A204.1 (cell line): ENCODE measurements around the gene PXYLP1.

ENCODE experiments used
- FAIRE-seq: peaks from 2 replicates; lab custom pipeline; 2012; peaks lifted over from hg19 to GRCh38; lab: Jason Lieb, UNC

PXYLP1 gene

GRCh38 chr3:141228395-141228794, 3.2 kb upstream of the PXYLP1 start:
- no peak for FAIRE-seq

DNA sequence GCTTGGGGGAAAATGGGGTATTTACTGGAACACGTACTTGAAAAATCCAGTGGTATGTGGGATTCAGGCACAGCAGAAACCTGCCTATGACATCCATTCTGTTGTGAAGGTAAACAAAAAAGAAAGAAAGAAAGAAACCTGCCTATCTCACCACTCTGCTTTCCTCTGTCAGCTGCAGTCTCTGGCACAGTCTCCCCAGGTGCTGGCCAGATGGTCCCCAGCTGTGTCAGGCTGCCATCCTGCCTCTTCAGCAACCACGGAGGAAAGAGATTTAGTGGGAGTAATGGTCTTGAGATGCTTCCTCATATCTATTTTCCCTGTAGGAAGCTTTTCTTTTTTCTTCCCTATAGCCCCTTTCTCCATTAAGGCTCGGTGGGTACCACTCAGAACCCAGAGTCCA, 2.5 kb upstream of the PXYLP1 start:
- FAIRE-seq, result no peak

DNA sequence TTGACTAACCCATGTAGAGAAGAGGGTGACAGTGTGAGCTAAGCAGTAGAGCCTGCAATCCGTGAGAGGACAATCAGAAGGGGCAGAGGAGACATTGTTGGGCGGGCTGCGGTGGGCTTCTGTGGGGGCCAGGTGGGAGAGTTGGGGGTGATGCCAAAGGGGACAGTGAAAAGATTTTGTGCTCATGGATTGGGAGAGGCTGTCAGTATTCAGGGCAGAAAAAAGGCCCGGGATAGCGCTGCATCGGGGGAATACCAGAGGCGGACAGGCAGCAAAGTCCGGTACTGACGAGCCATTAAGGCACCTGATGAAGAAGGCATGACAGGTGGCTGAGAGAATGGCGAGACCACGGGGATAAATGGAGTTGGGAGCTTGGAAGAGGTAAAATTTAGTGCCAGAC, 1.3 kb upstream of the PXYLP1 start:
- FAIRE-seq, result no peak

GRCh38 chr3:141231952-141232823, 563 bp downstream of the PXYLP1 start:
- FAIRE-seq, result no peak

DNA sequence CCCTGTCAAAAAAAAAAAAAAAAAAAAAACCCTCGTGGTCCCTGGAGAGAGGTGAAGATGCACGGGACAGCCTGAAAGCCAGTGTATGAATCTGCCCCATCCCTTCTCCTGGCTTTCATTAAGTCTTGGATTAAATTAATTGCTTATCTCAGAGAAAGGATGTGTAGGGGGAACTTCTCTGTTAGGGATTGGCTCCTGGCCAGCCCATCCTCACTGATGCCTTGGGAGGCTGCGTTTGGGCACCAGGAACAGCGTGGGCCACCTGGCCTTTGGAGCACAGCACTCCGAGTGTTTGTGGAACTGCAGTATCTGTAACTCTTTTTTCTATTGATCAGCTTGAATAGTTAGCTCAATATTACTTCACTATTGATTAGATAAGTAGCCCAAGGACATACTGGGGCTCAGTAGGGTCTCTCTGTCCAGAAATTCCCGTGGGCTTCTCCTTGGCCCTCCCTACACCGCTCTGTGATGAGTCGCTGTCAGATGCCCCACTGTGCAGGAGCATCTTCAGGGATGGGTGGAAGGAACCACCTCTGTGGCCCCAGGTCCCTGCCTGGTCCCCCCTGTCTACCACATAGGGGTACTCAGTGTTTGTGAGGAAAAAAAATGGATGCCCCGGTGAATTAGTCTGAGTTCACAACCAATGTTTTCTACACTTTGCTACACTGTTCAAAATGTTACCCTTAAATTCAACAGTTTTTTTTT, 2.0 kb downstream of the PXYLP1 start:
- FAIRE-seq, result no peak

DNA sequence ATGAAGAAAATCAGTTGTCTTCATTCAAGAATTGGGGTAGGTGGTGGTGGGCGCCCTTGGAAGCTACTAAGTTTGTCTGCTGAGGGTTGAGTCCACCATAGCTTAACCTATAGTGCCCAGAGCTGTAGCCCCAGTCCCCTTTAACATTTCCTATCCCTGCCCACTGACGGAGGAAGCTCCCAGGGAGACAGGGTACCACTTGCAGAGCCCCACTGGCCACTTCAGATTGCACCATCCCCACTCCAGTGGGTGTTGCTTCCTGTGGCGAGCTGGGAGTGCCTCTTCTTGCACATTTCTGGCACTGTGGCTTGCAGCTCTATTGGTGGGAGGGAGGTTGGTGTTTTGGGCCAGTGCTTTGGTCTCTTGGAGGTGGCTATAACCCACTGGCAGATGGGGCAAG, 2.7 kb downstream of the PXYLP1 start:
- FAIRE-seq, result no peak

DNA sequence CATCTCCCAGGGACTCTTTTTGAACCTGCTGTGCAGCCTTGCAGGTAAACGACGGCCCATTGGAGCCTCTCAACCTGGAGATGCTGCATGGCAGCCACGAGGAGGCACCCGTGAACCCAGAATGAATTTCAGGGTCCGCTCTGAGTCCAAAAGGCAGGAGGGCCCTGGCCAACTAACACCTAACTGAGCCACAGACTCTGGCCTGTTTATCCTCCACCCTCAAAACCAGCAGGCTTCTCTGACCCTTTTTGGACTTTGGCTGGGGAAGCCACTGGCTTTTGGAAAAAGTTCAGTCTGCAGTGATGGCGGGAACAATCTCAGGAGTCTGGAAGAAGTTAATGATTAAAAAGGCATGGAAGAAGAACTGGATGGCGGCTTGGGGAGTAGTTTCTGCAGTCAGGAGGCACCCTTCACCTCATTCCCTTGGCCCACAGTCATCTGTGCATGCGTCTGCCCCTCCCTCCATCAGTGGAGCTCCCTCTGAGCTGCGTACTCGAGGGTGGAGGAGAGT, 4.1 kb downstream of the PXYLP1 start:
- FAIRE-seq, result no peak

DNA sequence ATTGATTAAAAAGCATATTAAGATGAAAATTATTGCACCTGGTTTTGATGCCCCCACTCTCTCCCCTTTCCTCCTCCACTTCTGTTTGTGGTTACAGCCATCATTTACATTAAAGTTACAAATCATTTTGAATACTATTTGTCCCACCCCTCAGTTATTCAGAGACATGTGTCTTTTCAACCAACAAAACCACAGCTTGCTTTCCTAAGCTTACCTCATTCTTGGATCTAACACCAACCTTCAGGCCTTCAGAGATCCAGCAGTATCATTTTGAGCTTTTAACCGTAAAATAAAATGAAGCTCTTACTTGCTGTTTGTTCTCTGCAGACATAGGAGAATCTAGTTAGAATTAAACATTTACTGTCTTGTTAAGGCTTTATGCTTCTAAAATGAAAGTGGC, 4.7 kb downstream of the PXYLP1 start:
- no peak for FAIRE-seq

DNA sequence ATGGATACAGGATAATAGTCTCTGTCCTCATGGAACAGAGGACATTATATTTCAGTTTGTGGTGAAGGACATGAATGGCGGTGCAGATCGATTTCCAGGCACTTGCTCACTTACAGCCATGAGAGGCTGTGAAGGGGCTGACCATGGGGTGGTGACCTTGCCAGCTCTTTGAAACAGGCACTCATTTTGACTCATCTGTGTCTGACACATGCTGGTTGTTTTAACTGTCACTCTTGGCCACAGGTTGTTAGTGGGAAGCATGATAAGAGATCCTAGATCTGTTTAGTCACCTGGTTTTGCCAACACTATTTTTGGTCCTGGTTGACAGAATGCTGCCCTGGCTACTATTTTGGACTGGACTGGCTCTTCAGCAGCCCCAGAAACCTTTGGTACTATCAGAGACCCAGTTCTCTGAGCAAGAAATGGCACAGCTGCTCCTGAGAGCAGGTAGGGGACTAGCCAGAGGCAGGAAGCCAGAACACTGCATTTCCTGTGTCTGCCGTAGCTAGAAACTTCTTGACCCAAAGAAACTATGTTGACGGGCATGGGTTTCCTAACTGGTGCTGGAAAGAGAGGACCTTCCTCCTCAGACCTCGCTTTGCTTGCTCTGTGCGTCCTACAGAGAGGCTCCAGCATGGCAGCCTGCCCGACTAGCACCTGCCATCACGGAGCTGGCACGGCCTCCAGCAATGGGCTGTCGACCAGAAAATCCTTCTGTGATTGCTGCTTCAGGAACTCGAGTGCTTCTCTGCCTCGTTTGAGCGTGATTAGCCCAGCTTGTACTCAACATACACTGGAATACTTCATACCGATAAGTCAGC, 6.3 kb downstream of the PXYLP1 start:
- no peak for FAIRE-seq

DNA sequence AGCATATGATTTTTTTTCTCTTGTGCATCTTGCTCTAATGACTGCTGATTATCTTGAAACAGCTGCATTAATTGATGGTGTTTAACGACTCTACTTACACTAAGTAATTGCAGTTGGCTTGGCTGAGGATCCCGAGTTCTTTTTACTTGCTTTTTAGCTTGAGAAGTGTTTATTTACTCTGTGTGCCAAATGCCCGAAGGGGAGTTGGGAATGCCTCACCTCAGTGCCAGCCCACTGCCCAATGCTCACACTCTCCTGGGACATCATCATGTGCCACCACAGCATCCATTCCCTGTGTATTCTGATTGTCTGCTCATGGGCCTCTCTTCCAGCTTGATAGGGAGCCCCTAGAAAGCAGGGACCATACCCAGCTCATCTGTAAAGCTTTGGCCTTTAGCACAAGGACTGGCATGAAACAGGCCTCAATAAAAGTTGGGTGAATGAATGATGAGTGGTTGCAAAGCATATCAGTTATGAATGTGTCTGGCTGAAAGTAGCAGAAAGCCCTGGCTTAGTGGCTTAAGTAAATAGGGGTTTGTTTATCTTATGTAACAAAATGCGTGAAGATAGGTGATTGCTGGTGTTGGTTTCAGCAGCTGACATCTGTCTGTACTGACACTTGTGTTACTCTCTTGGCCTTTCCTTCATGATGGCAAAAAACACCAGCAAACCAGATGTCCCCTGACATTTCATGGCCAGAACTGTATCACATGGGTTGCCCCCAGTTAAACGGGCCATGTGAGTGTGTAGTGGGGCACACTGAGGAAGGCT, 8.1 kb downstream of the PXYLP1 start:
- FAIRE-seq, result no peak

DNA sequence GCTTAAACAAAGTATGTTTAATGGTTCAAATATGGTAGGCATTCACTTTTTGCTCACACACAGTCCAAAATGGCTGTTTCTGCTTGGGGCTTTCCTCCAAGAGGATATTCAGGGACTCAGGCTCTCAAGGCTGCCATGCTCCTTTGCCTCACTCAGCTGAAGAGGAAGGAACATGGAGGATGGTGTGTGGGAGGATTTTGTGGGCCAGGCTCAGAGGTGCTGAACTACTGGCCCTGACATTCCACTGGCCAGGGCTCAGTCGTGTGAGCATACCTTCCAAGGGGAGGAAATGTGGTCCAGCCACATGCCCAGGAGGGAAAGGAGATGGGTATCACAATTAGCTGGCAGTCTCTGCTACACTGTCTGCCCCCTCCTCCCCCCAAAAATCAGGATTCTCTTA, 8.7 kb downstream of the PXYLP1 start:
- no peak for FAIRE-seq

GRCh38 chr3:141240687-141241615, 9.3 kb downstream of the PXYLP1 start:
- FAIRE-seq, result no peak

DNA sequence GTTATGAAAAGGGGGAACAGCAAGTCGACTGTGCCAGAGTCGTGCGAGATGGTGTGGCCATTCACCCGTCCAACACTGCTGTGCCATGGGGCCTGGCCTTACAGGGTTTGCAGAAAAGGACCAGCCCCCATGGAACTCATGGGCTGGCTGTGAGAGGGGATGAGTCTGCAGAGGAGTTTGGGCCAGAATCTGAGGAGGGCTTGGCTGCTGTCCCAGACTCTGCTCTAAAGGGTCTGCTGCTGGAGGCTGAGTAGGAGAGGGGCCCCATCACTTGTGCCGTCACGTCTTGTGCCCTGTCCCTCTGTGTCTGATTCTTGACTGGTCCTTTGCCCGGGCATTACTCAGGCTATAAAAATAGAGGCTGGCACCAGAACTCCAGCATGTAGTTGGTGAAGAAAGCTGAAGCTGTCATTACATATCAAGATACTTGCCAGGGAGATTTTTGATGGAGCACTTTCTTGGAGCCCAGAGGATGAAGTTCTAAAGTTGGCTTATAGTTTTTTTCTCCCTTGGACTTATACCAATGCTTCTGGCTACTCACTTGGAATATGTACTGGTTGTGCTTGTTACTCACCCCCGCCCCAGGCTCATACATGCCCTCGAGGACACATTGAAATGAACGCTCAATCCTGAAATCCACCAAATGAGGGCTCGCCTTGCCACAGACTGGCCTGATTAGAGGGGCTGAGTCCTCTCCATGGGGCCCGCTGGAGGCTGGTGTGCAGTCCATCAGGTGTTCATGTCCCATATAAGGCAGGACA, 10.2 kb downstream of the PXYLP1 start:
- FAIRE-seq, result no peak

- FAIRE-seq, result no peak
Measured at GRCh38 chr3:141242377-141243092, 10.9 kb downstream of the PXYLP1 start.

DNA sequence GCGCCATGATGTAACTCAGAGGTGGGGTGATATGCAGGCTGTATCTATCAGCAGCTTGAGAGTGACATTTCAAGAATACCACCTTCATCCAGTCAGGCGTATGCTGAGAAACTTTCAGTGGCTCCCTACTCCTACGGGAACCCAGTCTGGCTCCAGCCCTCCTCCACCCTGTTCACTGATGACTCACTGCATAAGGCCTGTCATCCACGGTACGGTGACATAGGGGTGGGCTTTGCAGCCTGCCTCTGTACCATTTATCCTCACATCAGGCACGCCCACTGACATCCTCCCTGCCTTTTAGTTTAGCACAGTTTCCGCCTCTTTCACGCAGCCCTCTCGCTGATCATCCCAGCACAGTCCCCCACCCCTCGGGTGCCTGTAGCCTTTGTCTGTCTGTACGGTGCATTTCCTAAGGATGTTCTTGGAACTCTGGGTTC, 11.7 kb downstream of the PXYLP1 start:
- no peak for FAIRE-seq

DNA sequence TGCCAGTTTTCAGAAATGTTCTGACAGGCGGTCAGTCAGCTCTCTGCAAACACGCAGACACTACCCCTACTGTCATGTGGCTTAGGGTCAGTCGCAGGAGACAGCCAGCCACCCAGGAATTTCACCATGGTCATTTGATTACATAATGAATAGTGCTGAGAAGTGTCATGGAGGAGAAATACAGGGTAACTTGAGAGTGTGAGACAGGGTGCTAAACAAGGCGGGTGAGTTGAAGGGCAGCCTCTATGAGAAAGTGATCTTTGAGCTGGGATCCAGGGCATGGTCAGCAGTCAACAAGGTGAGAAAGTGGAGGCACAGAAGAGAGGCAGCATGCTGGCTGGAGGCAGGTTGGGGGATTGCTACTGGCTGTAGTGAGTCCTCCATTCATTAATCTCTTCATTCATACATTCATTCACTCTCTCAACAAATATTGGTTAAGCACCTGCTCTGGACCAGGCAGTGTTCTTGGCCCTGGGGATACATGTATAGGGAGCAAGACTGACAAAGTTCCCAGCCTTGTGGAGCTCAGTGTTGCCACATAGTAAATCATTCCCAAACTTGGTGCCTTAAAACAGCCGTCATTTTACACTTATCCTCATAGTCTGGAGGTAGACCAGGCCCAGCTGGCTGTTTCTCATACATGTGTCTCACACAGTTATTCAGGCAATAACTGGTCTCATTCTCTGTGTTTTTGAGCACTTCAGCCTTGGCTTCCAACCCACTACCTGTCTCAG, 14.8 kb downstream of the PXYLP1 start:
- FAIRE-seq, result no peak

GRCh38 chr3:141246958-141247301, 15.3 kb downstream of the PXYLP1 start:
- FAIRE-seq, result no peak

- FAIRE-seq, result no peak
Measured at GRCh38 chr3:141248064-141248463, 16.4 kb downstream of the PXYLP1 start.

GRCh38 chr3:141249041-141249440, 17.4 kb downstream of the PXYLP1 start:
- no peak for FAIRE-seq
